Ovary (tissue), 9 donors: ENCODE data around the gene BARHL2. TPM values are rescaled to one million over a fixed set of nuclear protein-coding genes. Genes with fewer than 3 reads are reported as not detected.

Experiments
- DNase-seq, 5 donors: peaks; one replicate each; pipeline ENCODE4 v3.0.0-alpha.2; 2019 to 2020
- H3K27ac ChIP-seq, 2 donors: fragments of 200-600 bp; one replicate each; pipeline versions ENCODE4 v1.5.1 to v1.8.0; 2019 to 2022
- H3K27me3 ChIP-seq: fragments of 200-600 bp; one replicate; pipeline ENCODE4 v1.8.0; 2022
- H3K36me3 ChIP-seq: fragments of 200-600 bp; sonication (generic); one replicate; pipeline ENCODE4 v1.5.1; 2019
- H3K4me1 ChIP-seq: one replicate; pipeline ENCODE4 v1.8.1; 2013; ENCODE audit warnings: mild to moderate bottlenecking, moderate library complexity; ENCODE audit not compliant: insufficient read depth
- H3K4me3 ChIP-seq: fragments of 200-600 bp; sonication (generic); one replicate; pipeline ENCODE4 v1.5.1; 2017
- H3K9me3 ChIP-seq, 2 donors: fragments of 200-600 bp in 1 of 2; sonication (generic) in 1 of 2; one replicate each; pipeline versions ENCODE4 v1.5.1 to v1.8.1; 2013 to 2019; ENCODE audit warnings: mild to moderate bottlenecking in 1 of 2, moderate library complexity in 1 of 2
- EP300 ChIP-seq: sonication (generic); formaldehyde crosslinking; IDR thresholded peaks from one replicate; pipeline ENCODE4 v1.6.1; 2017; ENCODE audit warnings: antibody characterized with exemption
- POLR2A ChIP-seq: fragments of 450-650 bp; IDR thresholded peaks from one replicate; pipeline ENCODE4 v1.6.1; 2017; ENCODE audit warnings: antibody characterized with exemption, mild to moderate bottlenecking, moderate library complexity
- WGBS, 3 donors: extraction: QIAGEN DNeasy Blood & Tissue Kit in 1 of 3; methylation state at CpG; one replicate each; pipeline versions ENCODE4 v1.1.5 to v1.1.7; 2013 to 2017; 5-methylcytosine and 5-hydroxymethylcytosine counted together
- intact Hi-C, 4 donors: fragments of 100-400 bp; cut with DNase I; formaldehyde crosslinking; loops; one replicate each; pipeline versions ENCODE4 v1.11.0 to v1.15.1; 2022 to 2023
- polyA plus RNA-seq, 2 donors: library from polyadenylated mRNA; stranded (reverse); fragments of 200-250 nt in 1 of 2; fragments of 350-450 nt in 1 of 2; fragmentation: Illumina TruSeq in 1 of 2; extraction: RNeasy Lipid Tissue Mini Kit (QIAGEN cat#74804) in 1 of 2; gene quantifications; one replicate each; pipeline ENCODE4 v1.2.3, GENCODE V29; 2013 to 2014
- total RNA-seq, 7 donors: library from RNA; depleted of rRNA in 2 of 7; stranded (reverse); fragments of >200 nt in 2 of 7; fragmentation: NEBNext Ultra II Directional in 3 of 7; extraction: Animal tissue kit (Norgen Biotek cat#: 25700) in 3 of 7; gene quantifications; one replicate each; pipeline versions ENCODE4 v1.1.0 to v1.2.4, GENCODE V29; 2016 to 2023
- TF ChIP-seq, protein P1 (sequence below), 3 donors: fragments of 450-650 bp in 2 of 3; fragments of 200-600 bp in 1 of 3; IDR thresholded peaks; one replicate each; pipeline versions ENCODE4 v1.5.1 to v1.8.0; 2016 to 2022; ENCODE audit warnings: antibody characterized with exemption in 3 of 3, mild to moderate bottlenecking in 1 of 3
- donor health status: DM: no; HTN: no; CAD: no; lungs with moderate emphysema.
- donor health status: DM: no; HTN: no; CAD: no.
- donor health status: Bipolar disorder and iron deficiency.
- donor health status: DM: yes; HTN: yes; CAD: no.
- donor health status: DM: no; HTN: no; CAD: no.
- donor health status: DM: yes; HTN: yes; CAD: no.

Gene BARHL2
- total and polyA plus RNA-seq, 9 donors = not detected

DNA sequence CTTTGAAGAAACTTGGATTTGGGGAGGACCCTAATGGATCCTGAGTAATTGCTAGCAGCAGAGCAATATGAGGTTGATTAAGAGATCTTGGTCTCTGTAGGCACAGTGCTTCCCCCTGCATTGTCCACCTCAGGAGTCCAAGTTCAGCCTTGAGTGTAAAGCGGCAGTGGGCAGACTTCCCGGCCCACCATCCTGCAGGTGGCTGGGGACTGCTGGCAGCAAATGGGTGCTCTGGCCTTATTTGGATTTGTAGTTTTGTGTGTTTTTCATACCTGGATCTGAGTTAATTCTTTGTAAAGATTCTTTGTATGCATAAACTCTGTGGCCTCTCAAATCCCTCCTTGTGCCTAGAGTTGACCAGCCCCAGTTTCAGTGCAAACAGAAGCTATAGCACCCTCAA is 7.6 kb downstream of the BARHL2 start:
- Histone ChIP-seq H3K36me3 (no peaks in the 10 kb centered on the region), H3K4me3 (no peak overlapping the region), H3K27me3 (no peaks in the 10 kb centered on the region), H3K27ac (no peak overlapping the region), H3K4me1 (peaks cover 5% of the 10 kb centered on the region), H3K9me3 (no peaks in the 10 kb centered on the region)
- 32 to 38% (median 38%) methylated on average over 2 of the region's 2 CpGs for WGBS, 3 donors
- intact Hi-C loops = no loop called here
- no peak for DNase-seq
- TF ChIP-seq, protein P1, sequence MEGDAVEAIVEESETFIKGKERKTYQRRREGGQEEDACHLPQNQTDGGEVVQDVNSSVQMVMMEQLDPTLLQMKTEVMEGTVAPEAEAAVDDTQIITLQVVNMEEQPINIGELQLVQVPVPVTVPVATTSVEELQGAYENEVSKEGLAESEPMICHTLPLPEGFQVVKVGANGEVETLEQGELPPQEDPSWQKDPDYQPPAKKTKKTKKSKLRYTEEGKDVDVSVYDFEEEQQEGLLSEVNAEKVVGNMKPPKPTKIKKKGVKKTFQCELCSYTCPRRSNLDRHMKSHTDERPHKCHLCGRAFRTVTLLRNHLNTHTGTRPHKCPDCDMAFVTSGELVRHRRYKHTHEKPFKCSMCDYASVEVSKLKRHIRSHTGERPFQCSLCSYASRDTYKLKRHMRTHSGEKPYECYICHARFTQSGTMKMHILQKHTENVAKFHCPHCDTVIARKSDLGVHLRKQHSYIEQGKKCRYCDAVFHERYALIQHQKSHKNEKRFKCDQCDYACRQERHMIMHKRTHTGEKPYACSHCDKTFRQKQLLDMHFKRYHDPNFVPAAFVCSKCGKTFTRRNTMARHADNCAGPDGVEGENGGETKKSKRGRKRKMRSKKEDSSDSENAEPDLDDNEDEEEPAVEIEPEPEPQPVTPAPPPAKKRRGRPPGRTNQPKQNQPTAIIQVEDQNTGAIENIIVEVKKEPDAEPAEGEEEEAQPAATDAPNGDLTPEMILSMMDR (IDR thresholded peaks at IDR 0.05) = no peak
- TF ChIP-seq EP300 (no peak), POLR2A (no peak)

DNA sequence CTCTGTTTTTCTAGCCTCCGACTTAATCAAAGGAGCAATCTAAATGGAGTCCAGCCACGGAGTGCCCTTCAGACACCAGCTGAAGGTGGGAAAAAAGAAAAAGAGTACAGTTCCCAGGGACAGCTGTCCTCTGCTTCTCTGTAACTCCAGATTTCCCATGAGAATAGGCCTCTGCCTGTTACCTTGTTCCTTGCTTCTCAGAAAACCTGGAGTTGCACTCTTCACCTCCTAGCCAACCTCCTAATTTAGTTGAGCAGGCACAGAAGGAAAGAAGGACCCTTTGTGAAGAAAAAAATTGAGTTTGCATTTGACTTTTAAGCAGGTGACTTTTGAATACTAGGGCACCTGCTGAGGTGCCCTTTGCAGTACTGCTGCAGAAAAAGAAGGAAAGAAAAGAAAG is 8.3 kb downstream of the BARHL2 start:
- no peaks in the 10 kb centered on the region for H3K36me3 ChIP-seq
- DNase-seq = no peak
- no peaks in the 10 kb centered on the region for H3K9me3 ChIP-seq
- TF ChIP-seq EP300 (no peak), POLR2A (no peak)
- TF ChIP-seq, protein P1 (IDR thresholded peaks at IDR 0.05) = no peak
- no peaks in the 10 kb centered on the region for H3K27me3 ChIP-seq
- H3K4me3 ChIP-seq = no peak overlapping the region
- peaks cover 5% of the 10 kb centered on the region for H3K4me1 ChIP-seq
- 10 to 21% (median 14%) methylated on average over 2 of the region's 2 CpGs for WGBS, 3 donors
- no peak overlapping the region for H3K27ac ChIP-seq
- intact Hi-C loops = no loop called here

DNA sequence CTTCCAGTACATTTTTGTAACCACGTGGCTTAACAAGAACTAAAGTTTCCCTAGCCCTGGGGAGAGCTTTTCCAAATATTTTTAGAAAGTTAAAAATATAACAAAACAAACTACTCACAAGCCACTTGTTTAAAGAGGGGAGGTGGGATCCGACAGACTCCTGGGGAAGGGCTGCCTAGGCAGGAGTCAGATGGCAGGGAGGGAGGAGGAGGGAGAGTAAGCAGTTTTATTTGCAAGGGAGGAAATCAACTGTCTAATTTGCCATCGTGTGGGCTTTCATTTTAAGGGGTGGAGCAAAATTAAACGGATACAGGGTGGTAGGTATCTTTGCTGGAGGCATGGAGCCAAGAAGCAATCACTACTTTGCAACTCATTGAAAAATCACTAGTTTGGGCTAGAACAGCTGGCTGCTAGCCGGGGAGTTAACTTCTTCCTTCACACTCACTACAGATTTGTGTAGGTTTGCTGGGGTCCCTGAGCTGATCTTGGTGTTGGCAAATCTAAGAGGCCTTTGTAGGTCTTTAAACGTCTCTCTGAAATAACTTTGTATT is 8.8 kb downstream of the BARHL2 start:
- no peaks in the 10 kb centered on the region for H3K9me3 ChIP-seq
- DNase-seq = no peak
- 2 to 6% (median 2%) methylated on average over 6 of the region's 6 CpGs for WGBS, 3 donors
- no peak overlapping the region for H3K27ac ChIP-seq
- H3K4me1 ChIP-seq = peaks cover 5% of the 10 kb centered on the region
- TF ChIP-seq POLR2A = no peak
- TF ChIP-seq, protein P1 (IDR thresholded peaks at IDR 0.05) = no peak
- no peak for TF ChIP-seq EP300
- no peak overlapping the region for H3K4me3 ChIP-seq
- H3K36me3 ChIP-seq = no peaks in the 10 kb centered on the region
- no peaks in the 10 kb centered on the region for H3K27me3 ChIP-seq
- intact Hi-C loops = no loop called here

DNA sequence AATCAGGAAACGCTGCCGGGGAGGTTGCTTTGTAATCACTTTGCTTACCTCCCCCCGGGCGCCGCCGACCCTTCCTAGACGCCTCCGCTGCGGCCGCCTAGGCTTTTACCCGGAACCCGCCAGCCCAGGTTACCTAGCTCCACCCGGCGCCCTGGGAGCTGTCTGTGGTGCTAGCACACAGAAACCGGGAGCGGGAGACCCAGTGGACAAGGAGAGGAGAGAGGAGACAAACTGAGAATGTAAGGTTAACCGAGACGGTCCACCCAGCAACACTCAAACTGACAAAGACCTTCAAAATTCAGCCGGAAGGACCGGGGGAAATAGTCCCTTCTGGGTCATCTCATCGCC is 9.8 kb downstream of the BARHL2 start:
- no peak overlapping the region for H3K27ac ChIP-seq
- peak in 1 of 5 donors; percentile 33 for DNase-seq
- 0 to 2% (median 1%) methylated on average over 21 of the region's 21 CpGs for WGBS, 3 donors
- no peak overlapping the region for H3K4me3 ChIP-seq
- TF ChIP-seq POLR2A (no peak), EP300 (no peak)
- TF ChIP-seq, protein P1 (IDR thresholded peaks at IDR 0.05) = no peak
- no peaks in the 10 kb centered on the region for H3K27me3 ChIP-seq
- peaks cover 5% of the 10 kb centered on the region for H3K4me1 ChIP-seq
- no peaks in the 10 kb centered on the region for H3K36me3 ChIP-seq
- intact Hi-C loops = no loop called here
- H3K9me3 ChIP-seq = no peaks in the 10 kb centered on the region
